NOMO-1 (cell line): Measurements from ENCODE around the gene RABGAP1.

ENCODE experiments used
- DNase-seq, 2 experiments: peaks; one replicate each; lab custom pipeline; 2025; ENCODE audit not compliant: unreplicated experiment in 2 of 2; lab: John Stamatoyannopoulos, UW

RABGAP1 gene

GRCh38 chr9:123007269-123007668, 66.4 kb downstream of the RABGAP1 start:
- no peak for DNase-seq

GRCh38 chr9:123008909-123009308, 68.1 kb downstream of the RABGAP1 start:
- DNase-seq: no peak

- DNase-seq: no peak
Observed at GRCh38 chr9:123011380-123011779, 70.6 kb downstream of the RABGAP1 start.

GRCh38 chr9:123011878-123012528, 71.2 kb downstream of the RABGAP1 start:
- DNase-seq: no peak

DNA sequence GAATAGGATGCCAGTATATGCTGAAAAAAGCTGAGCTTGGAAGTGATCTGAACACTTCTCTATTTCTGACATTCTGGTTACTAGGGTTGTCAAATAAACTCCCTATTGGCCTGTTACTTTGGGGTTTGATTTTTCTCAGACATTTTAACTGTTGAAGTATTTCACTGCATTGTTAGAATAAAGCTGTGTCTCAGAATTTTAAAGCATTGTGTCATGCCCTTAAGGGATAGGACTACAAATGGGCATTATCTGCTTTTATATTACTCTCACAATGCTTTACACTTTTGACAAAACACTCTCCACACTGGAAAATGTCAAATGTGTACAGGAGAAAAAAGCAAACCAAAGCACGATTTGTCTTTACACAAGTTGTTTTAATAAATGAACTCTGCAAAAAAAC, 75.8 kb downstream of the RABGAP1 start:
- DNase-seq: no peak

DNA sequence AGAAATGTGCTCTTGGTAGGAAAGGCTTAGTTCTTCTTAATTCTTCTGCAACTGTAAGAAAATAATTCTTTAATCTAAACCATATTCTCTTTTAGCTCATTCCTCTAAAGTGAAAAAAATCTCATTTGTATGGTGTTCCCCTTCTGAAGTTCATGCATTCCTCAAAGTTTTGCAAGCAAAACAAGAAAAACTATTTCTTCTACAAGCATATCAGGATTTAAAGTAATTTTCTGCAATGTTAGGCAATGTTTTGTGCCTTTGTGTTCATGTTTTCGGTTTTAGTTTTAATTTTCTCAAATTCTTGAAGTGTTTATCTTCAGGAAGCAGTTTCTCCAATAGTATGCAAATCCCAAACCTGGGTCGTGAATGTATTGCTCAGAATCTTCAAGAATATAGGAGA, 80.0 kb downstream of the RABGAP1 start:
- DNase-seq: no peak

DNA sequence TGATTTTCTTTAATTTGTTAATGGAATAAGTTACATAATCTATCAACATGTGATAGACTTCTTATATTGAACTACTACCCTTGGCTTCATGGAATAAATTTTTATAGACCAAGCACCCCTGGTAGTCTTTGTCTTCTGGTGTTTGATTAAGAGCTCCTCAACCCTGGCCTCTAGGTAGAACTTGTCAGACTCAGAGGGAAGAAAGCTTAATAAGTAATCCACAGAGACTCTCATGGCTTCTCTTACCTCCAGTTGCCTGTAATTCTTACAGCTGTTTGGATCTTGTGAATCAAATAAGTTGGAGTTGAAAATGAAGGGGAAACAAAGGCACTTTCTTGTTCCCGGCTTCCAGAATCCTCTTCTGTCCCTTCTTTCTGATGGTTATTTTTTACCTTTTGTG, 85.6 kb downstream of the RABGAP1 start:
- no peak for DNase-seq

DNA sequence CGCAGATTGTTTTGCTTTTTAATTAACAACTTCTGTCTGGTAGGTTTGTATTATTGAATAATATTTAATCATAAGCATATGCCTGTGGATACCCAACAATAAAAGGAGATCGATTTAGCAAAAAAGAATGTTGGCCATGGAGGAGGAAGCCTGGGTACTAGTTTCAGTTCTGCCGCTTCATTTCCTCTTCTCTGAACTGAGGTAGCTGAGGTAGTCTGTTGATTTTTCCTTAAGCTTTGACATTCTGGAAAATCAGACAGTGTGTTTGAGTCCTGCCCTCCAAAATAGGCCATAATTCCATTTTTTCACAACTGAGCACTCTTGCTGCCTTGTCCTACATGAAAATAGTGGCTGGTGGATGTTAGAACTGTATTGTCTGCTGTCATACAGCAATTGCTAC, 86.7 kb downstream of the RABGAP1 start:
- peak; percentile 18 to 28 for DNase-seq

GRCh38 chr9:123028136-123028535, 87.3 kb downstream of the RABGAP1 start:
- DNase-seq: no peak

DNA sequence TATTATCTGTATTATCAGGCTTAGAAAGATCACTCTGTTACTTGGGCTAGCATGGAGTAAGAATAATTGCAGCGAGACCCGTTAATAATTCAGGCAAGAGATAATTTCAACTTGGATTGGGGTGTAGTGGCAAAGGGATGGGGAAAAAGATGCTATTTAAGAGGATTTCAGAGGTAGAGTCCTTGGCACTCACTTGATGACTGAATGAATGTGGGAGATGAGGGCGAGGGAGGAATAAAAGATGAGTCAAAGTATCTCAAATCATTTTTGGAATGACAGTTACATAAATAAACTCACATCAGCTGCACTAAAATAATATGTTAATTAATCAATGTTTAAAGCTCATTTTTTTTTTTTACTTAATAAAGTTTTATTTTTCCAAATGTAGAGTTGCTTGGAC, 88.2 kb downstream of the RABGAP1 start:
- no peak for DNase-seq

GRCh38 chr9:123031963-123032362, 91.1 kb downstream of the RABGAP1 start:
- no peak for DNase-seq

- DNase-seq: no peak
Observed at GRCh38 chr9:123033352-123033751, 92.5 kb downstream of the RABGAP1 start, which contains the start of gene GPR21. TSS of gene GPR21 (plus strand) at chr9:123033667. CDS start at chr9:123034567, 900 bp downstream.

GRCh38 chr9:123033864-123034601, 93.2 kb downstream of the RABGAP1 start:
- no peak for DNase-seq

DNA sequence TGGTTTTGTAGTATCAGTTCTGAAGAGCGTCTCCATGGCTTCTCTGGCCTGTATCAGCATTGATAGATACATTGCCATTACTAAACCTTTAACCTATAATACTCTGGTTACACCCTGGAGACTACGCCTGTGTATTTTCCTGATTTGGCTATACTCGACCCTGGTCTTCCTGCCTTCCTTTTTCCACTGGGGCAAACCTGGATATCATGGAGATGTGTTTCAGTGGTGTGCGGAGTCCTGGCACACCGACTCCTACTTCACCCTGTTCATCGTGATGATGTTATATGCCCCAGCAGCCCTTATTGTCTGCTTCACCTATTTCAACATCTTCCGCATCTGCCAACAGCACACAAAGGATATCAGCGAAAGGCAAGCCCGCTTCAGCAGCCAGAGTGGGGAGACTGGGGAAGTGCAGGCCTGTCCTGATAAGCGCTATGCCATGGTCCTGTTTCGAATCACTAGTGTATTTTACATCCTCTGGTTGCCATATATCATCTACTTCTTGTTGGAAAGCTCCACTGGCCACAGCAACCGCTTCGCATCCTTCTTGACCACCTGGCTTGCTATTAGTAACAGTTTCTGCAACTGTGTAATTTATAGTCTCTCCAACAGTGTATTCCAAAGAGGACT, 94.2 kb downstream of the RABGAP1 start:
- DNase-seq: no peak

- no peak for DNase-seq
Observed at GRCh38 chr9:123035791-123036190, 95.0 kb downstream of the RABGAP1 start.

DNA sequence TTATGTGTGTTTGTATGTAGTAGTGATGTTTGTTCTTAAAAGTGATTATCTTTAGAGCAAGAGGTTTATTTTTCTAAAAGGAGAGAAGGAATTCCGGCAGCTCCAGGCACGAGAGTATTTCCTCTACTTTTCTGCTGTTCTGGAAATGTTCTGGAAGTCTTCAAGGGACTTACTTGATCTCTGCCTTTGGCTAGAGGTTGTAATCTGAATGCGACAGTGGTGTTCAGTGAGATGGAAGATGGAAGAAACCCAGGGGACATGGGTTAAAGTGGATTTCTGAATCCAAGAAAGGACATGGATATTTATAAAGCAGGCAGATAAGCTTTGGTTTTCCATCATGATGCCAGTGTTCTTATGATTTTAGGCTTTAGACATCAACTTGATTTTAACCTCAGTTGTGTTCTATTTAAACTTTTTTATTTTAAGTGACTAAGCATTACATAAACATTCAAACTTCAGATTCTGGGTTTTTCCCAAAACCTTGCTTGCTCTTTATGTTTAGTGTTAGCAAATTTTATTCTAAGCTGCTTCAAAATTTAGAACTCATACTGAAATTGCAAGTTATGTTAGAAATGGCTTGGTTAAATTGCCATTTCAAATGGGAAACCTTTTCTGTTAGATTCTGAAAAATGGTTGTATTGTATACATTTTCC, 96.2 kb downstream of the RABGAP1 start:
- DNase-seq: no peak

DNA sequence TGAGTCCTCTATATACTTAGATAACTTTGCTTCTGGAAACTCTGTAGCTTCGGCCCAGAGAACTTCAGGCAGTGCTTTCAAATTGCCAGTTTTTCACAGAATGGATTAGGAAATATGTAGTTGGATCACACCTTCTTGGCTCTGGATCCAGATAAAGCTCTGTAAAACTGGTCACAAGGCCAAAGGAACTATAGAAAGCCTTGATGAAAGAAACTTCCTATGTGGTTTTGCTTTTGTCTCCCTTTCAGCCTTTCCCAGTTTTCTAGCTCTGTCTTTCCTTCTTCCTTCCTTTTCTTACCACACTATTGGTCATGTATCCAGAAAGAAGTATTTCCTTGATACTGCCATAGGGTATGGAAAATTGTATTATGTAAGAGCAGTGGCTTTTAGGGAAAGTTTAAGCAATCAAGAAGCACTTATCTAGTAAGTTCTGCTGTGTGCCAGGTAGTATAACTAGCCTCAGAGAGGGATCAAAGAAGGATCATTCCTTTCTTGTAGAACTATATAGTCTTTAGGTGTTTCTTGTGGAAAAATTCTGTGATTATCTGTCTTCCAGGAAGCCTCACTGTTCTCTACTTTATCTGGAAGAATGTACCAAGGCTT, 98.9 kb downstream of the RABGAP1 start:
- no peak for DNase-seq

DNA sequence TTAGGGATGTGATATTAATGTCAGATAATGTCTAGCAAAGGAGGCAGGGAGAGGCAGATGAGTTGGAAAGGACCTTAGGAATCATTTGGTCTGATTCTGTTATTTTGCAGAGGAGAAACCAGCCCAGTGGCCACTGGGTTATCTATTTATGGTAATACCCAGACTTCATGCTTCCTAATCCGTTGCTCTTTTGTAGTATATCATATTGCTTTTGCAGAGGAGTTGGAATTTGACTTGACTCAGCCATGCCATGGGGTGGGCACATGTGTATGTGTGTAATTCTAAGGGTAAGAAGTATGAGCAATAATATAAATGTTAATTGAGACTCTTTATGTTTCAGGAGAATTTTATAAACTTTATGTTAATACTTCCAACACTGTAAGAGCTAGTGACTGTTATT, 100.0 kb downstream of the RABGAP1 start:
- no peak for DNase-seq

GRCh38 chr9:123041489-123041888, 100.7 kb downstream of the RABGAP1 start:
- no peak for DNase-seq

DNA sequence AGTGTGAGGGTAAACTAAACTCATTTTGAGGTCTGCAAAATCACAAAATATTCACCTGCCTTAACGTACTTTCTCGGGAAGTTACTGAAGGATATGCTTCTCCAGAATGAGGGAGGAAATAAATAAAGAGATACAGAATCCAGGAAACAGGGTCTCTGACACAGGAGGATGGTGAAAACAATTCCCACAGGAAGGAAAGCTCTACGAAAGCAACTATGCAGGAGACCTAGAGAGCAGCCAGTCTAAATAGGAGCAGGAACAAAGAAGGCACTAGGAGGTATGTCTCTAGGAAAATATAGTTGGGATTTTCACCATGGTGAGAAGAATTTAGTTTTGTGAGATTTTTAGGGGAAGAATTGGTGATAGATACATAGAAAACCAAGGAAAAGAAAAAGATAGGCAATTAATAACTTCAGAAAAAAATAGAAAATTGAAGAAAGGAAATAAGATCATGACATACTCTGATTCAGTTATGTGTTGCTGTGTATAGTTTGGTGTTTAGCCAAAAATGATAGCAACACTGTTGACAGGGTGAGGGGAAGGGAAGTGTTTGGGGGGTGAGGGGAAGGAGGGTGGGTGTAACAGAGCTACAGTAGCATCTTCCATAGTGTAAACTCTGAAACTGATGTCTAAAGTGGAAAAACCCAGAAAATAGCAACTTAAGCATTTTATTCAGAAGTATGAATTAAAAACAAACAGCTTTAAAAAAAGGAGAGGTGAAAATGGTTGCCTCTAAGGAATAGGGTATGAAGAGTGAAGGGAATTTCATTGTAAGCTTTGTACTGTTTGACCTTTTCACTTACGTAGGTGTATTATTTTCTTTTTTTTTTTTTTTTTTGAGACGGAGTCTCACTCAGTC, 102.5 kb downstream of the RABGAP1 start:
- no peak for DNase-seq
